NOMO-1 treated with DMSO at 0.1 percent for 48 hours (cell line): ENCODE results near the gene XPC.

Source experiments
- DNase-seq: peaks from one replicate; lab custom pipeline; 2025; ENCODE audit not compliant: unreplicated experiment; lab: John Stamatoyannopoulos, UW

The XPC gene

DNA sequence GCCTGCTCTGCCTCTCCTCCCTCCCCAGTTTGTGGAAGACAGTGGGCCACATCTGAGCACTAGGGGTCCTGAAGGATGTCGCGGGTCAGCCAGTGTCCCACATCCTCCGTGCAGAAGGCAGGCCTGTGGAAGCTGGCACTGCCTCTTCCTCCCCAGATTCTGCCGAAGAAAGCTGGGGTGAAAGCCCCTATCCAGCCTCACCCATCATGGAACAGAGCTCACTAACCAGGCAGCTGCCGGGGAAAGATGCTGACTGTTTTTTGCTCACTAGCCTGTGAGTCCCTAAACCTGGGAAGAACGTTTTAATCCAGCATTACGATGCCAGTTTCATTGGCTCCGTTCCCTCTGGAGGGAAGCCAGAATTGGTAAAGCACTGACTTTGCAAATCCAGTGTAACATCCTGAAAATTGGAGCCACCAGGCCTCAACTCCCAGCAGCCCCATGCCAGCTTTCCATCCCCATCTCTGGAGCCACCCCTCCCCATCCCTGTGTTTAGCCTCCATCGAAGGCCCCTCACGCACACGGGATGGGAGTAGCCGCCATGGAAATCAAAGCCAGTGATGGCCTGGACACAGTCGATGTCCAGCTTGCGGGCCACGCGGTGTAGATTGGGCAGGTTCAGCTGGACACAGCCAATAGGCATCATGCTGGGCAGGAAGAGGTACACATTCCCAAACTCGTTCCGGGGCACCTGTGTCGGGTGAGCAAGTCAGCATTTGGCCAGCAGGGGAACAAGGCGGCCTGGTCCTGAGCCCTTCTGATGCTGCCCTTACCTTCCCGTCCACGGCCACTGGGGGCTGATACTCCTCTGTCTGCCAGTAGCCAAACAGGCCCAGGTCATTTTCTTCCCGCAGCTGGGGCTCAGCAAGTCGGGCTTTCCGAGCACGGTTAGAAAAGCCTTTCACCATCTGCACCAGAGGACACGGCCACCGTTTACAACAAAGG, 30.1 kb downstream of the XPC start:
- DNase-seq: no peak

DNA sequence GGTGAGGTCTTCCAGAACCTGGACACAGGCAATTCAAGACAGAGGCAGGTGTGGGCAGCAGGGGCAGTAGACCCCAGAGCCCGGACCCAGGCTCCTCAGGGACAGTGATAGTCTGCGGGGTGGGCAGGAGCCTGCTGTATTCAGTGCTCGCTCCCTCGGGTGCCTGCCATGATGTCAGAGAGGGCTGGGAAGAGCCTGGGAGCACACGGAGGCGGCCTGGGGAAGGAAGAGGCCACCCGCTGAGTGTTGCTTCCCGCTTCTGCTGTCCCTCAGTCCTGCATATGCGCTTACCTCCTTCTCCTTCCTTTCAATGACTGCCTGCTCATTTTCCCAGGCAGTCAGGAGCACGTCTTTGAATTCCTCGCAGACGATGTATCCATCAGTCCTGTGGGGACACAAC, 30.8 kb downstream of the XPC start:
- no peak for DNase-seq

DNA sequence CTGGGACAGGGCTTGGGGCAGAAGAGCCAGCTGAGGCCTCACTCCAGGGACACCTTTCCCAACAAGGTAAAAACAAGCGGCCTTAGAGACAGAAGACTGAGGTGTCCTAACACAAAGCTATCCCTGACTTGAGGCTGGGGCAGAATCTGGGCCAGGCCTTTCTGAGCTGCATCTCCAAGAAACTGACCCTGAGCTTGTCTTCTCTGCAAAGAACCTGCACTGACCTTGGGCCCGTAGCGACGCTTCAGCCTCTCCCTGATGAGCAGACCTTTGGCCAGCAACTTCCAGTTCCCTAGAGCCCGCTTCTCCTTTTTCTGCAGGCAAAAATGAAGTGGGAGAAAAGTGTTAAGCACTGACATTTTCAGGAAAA, 31.4 kb downstream of the XPC start:
- DNase-seq: no peak

GRCh38 chr3:14146381-14147065, 31.9 kb downstream of the XPC start:
- DNase-seq: no peak

DNA sequence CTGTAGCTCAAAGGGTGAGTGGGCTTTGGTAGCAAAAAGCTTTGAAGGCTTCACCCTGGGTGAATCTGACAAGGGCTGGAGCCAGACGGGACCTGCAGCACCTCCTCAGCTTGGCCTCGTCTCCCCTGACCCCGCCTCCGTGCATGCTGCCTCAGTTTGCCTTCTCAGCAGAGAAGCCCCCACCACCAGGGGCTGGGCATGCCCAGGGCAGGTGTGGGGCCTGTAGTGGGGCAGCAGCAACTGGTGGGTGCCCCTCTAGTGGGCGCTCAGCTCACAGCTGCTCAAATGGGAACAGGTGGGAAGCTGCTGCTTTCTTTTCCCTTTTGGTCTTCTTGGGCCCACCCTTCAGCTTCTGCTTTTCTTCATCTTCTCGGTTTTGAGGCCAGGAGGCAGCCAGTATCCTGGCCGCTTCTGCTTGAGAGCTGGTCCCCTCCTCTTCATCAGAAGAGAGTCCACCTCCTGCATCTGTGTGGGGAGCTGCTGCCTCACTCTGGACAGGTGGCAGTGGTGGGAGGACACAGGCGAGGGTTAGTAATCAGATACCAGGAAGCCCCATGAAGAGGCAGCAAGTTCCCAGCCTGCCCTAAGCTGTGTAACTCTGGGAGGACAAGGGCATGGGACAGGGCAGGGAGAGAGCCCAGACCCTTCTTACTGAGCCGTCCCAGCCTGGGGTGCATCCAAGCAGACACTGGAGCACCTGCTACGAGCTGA, 32.6 kb downstream of the XPC start:
- no peak for DNase-seq

GRCh38 chr3:14145236-14145635, 33.2 kb downstream of the XPC start:
- no peak for DNase-seq

DNA sequence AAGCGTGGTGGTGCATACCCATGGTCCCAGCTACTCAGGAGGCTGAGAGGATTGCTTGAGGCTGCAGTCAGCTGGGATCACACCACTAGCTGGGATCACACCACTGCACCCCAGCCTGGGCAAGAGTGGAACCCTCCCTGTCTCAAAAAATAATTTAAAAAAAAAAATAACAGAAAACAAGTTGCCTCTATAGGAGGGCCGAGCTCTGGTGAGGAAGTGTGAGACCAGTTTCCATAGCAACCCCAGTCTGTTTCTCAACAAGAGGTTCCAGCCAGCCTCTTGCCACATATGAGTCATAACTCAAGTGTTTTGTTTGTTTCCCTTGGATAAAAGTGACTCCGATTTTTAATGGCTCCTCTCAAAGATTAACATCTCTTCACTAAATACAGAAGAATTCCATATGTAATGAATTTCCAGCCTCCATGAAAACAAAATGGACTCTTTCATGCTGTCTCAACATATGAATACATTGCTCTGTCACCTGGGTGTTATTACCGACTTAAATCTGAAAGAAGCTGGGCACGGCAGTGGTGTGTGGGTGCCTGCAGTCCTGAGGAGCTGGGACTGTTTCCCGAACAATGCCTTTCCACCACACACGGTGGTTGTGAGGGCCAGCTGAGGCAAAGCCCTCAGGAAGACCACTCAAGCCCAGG, 33.9 kb downstream of the XPC start:
- peak; percentile 96 for DNase-seq

DNA sequence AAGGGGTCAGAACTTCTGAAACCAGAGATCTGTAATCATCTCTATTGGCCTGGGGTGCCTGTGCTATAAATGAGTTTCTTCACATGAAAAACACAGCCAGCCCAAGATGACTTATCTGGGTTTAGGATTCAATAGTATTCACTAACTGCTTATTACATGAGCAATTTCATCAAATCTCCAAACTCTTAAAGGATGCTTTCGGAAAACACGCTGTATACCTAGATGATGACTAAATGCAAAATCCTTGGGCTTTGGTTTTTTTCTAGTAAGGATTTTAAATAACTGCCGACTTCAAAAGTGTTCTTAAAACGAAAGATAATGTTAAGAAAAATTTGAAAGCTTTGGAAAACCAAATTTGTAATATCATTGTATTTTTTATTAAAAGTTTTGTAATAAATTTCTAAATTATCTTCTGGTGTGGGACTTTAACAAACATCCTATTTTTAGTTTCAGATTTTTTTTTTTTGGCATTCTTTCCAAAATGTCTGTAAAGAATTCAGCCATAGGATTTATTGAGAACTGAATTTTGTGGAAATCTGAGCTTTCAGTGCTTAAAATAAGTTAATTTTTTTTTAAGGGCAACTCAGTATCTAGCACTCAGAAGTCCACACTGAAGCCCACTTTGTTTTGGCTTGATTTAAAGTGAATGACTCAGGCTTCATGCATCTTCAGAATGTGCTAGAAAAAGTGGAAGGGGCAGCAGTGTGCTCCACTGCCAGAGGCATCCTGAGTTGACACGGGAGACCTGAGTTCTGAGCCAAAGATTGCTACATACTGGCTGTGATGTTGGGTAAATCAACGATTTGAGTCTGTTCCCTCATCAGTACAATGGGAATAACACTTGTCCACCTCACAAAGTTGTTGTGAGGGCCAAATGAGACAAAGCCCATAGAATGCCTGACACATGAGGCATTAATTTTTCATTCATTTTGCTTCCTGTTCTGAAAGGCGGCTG, 34.9 kb downstream of the XPC start:
- DNase-seq: peak; percentile 26

GRCh38 chr3:14142567-14143270, 35.7 kb downstream of the XPC start:
- no peak for DNase-seq

- no peak for DNase-seq
Measured at GRCh38 chr3:14141602-14142341, 36.6 kb downstream of the XPC start.

- DNase-seq: no peak
Measured at GRCh38 chr3:14141144-14141543, 37.3 kb downstream of the XPC start.

DNA sequence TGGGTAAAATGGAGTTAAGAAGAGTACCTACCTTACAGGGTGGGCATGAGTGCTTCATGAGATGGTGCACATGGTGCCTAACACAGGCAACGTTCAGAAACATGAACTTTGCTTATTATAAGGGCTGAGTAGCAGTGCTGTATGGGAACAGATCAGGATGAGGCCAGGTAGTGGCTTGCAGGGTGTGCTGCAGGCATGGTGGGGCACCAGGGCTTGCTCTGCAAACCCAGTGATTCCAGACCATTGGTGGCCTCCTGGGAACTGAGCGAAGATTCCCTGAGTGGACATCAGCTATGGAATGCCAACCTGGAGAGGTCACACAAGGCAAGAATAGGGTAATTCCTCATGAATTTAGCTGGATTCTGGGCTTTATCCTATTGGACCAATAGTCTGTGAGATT, 37.7 kb downstream of the XPC start:
- DNase-seq: no peak

- DNase-seq: no peak
Measured at GRCh38 chr3:14139771-14140170, 38.6 kb downstream of the XPC start.

- no peak for DNase-seq
Measured at GRCh38 chr3:14138878-14139655, 39.3 kb downstream of the XPC start.

DNA sequence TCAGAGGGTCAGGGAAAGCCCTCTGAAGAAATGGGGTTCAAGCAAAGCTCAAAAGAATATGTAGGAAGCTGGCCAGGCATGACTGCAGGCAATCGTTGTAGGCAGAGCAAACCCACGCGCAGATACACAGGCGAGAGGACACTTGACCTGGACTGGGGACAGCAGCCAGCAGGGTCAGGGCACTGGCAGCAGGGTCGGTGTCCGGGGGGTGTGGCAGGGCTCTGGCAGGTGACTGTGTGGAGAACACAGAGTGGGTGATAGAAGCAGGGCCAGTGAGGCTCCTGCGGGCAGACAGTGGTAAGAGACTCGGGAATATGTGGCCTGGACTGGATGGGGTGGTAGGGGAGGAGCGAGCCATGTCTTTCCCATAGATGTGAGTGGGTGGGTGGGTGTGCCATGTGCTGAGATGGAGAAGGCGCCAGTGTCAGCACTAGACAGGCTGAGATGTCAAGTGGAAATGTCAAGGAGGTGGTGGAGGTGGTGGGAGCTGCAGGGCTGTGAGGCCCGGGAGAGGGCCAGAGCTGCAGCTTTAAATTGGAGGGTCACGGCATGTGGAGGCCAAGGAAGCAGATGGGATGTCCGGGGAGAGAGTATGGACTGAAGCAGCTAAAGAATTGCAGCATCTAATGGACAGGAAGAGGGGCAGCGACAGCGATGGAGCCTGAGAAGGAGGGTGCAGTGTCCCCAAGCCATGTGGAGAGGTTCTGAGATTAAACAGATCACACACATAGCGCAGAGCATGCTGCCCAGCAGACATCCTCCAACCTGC, 40.1 kb downstream of the XPC start:
- DNase-seq: no peak

DNA sequence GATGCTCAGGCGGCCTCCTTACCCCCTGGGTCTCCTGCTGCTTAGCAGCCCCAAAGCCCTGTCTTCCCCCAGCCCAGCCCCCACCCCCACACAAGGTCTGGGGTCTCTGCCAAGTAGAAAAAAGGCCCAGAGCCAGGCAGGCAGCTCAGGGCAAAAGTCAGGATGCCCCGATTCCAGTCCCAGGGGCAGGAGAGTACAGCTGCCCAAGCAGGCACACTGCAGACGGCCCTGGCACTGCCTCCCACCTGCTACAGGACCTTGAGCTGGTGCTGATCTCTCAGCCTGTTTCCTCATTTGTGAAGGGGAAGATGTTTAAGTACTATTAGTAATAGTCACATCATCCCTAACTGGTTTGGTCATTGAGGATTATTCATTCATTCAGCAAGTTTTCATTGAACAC, 41.0 kb downstream of the XPC start:
- DNase-seq: no peak

DNA sequence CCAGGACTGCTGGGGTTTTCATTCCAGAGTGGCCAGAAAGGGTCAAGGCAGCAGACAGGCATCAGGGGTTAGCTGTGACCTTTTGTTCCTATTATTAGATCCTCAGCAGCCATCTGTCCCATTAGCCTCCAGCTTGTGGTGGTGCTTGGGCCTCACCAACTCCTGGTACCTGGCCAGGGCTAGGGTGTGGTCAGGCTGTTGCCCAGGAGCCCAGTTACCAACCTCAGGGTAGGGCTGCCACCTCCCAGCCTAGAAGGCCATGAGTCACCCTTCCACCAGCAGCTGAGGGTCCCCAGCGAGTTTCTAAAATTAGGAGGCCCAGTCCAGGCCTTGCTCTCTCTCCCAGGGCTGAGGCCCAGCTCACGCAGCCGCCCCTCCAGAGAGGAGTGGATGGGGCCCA, 41.4 kb downstream of the XPC start:
- no peak for DNase-seq
